Muscle of arm (tissue), 14 donors: ENCODE results near the gene STX19. TPM values are rescaled to one million over a fixed set of nuclear protein-coding genes. Genes with fewer than 3 reads are reported as not detected.
"Not testable (repeated sequence)": the region's sequence is repeated elsewhere in the genome, so short reads cannot be mapped to it uniquely, and the experiment has no call there.

Experiments
- DNase-seq: peaks from one replicate; pipeline ENCODE4 v3.0.0-alpha.2; 2013
- long read RNA-seq, 11 donors: transcript quantifications; one replicate each; lab custom pipeline, GENCODE V29; 2026
- polyA plus RNA-seq, 12 donors: library from polyadenylated mRNA; unstranded; fragments of 120-200 nt; gene quantifications; one replicate each; pipeline ENCODE4 v1.2.1, GENCODE V29; 2013; ENCODE audit not compliant: insufficient read length in 12 of 12

The STX19 gene
- polyA plus RNA-seq = 1 to 10 TPM in 3 of 12 donors, under 1 TPM in 3, not detected in 6; 0.12 to 7.5 (median 0.96) TPM
- long read RNA-seq, donor 1 = 0 reads
- long read RNA-seq, donor 2 = 0 reads
- long read RNA-seq, donor 3 = 0 reads
- long read RNA-seq, donor 4 = 0 reads
- long read RNA-seq, donor 5 = 0 reads
- long read RNA-seq, donor 6 = 0 reads
- long read RNA-seq, donor 7 = 0 reads
- long read RNA-seq, donor 8 = 0 reads
- long read RNA-seq, donor 9, partial matches to known transcripts = 15 of 15 reads
- long read RNA-seq, donor 9, other reads (novel, unspliced or antisense) = 0 of 15 reads
- long read RNA-seq, donor 10 = 0 reads
- long read RNA-seq, donor 11 = 0 reads

- peak; percentile 5 for DNase-seq
Measured at GRCh38 chr3:94028093-94028837, at the start of gene STX19. TSS of gene STX19 (minus strand) at chr3:94028597. CDS start at chr3:94015269, 13,328 bp downstream.

GRCh38 chr3:94076055-94076454 lies 47.7 kb upstream of the STX19 start:
- DNase-seq = no peak

DNA sequence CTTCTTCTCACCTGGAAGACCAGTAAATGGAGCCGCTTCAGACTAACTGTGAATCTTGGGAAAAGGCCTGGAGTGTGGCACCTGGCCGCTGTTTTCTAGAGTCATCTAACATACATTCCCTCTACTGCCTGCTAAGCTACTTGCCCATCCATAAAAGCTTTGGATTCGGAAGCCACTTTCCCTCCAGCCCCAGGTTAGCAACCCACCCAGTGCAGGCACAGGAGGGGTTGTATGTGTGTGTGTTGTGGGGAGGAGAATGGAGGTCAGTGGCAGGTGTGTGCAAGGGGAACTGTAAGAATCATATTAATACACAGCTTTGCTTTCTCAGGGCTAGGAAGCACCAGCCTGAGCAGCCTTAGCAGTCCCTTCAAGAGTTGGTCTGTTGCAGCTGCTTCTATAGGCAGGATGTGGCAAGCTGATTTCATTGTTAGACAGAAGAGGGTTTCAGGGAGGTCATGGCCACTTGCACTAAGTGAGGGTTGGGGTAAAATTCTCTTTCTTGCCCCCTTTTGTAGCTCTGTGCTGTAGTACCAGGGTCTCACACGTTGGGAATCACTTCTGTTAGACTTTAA lies 43.4 kb upstream of the STX19 start:
- no peak for DNase-seq

GRCh38 chr3:94070341-94070911 lies 42.0 kb upstream of the STX19 start:
- no peak for DNase-seq

- DNase-seq = peak; percentile 15
Measured at GRCh38 chr3:94069194-94069813, 40.9 kb upstream of the STX19 start.

DNA sequence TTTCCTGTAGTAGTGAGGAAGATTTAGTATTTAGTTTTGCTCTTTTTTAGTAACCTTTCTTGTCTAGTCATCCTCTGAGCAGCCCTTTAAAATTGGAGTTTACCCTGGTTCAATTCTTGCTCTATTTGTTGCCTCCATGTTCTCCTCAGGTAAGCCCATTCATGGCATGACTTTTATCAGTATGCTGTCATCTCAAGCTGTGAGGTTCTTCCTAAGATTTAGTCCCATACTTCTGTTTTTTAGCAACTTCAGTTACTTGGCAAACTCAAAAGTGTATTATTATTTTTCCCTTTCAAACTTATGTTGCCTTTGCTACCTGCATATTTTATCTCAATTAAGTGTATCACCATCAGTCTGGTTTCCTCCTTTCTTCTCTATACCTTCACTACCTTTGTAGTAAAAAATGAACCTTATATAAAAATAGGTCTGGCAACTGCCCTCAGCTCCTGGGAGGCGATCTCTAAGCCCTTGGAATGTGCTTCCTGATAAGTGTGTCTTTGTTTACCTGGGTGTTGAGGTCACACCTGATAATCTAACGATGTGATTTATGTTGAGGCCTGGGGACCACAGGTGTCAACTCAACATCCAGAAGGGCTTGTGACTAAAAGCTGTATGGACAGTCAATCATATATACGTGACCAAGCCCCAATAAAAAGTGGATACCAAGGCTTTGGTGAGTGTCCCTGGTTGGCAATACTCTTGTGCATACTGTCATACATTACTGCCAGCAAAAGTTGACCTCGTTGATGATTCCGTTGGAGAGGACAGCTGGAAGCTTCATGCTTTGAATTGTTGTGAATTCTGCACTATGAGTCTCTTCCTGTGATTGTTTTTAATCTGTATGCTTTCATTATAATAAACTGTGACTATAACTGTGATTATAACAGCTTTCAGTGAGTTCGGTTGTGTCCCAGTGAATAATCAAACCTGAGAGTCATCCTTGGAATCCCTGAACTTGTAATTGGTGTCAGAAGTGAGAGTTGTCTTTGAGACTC lies 38.4 kb upstream of the STX19 start:
- DNase-seq = no peak

DNA sequence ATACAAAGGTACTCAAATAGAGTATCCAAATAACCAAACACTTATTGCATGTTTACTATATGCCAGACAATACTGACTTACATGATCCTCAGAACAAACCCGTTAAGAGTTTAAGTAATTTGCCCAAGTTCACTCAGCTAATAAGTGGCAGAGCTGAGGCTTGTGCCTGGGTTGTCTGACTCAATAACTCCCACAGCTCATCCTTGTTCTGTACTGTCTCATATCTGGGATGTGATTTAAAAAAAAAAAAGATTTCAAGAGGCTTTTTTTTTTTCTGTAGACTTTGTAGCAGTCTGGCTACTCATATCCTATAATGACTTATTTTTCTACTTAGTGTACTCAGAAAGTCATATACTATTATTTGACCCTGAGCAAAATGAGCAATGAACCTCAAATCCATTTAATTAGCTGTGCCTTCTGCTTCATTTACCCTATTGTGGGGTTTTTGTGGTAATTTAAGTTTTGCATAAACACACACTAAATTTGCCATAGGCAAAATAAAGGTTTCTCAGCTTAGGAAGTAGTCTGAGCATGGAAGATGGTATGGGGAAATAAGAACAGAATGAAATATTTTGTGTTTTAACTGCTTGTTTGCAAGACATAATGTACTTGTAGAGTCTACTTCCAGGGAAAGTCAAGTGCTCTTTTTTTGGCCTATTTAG lies 37.6 kb upstream of the STX19 start:
- no peak for DNase-seq

DNA sequence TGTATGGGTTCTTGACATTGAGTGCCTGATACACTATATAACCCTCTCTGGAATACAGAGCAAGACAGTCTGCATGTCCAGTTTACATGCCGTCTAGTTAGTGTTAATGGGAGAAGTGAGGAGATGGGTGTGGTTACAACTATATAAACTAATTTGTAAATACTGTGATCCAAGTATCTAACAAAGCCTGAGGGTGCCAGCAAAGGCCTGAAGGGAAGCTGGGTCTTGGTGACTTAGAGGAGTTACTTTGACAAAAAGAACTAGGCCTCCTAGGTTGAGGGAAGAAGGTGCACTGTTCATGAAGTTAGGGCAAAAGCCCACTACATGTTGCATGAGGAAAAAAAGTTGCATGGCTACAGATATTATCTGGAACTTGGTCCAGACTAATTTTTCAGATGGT lies 36.7 kb upstream of the STX19 start:
- no peak for DNase-seq

- no peak for DNase-seq
Measured at GRCh38 chr3:94064243-94064860, 36.0 kb upstream of the STX19 start.

DNA sequence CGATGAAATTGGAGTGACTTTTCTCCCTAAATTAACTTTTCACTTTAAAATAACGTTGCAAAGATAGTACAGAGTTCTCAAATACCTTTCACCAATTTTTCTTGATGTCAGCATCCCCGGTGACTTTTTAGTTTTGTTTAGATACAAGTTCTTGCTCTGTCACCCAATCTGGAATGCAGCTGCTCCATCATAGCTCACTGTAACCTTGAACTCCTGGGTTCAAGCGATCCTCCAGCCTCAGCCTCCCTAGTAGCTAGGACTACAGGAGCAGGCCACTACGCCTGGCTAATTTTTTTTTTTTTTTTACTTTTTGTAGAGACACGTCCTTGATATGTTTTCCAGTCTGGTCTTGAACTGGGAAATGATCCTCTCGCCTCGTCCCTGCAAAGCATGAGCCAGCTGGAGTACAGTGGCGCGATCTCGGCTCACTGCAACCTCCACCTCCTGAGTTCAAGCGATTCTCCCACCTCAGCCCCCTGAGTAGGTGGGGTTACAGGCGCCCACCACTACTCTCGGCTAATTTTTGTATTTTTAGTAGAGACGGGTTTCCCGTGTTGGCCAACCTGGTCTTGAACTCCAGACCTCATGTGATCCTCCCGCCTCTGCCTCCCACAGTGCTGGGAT lies 35.2 kb upstream of the STX19 start:
- no peak for DNase-seq

- DNase-seq = peak; percentile 98
Measured at GRCh38 chr3:94062513-94063404, 34.4 kb upstream of the STX19 start, which contains the start of the genes DHFR2 and NSUN3. TSS of gene DHFR2 (minus strand) at chr3:94062916. CDS start at chr3:94061511, 1,405 bp downstream. TSS of gene NSUN3 (plus strand) at chr3:94063061. CDS start at chr3:94063127, 66 bp downstream.

DNA sequence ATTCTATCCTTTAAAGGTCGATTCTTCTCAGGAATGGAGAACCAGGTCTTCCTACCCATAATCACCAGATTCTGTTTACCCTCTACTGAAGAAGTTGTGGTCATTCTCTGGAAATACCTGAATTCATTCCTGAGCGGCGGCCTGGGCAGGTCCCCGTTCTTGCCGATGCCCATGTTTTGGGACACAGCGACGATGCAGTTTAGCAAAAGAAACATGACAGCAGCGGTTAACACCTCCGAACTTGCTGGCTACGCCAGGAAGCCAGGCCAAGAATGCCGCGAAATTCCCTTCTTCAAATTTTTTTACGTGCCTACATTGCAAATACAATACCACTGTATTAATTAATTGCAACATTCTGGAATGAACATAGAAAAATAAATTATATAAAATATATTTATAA lies 32.9 kb upstream of the STX19 start:
- no peak for DNase-seq

DNA sequence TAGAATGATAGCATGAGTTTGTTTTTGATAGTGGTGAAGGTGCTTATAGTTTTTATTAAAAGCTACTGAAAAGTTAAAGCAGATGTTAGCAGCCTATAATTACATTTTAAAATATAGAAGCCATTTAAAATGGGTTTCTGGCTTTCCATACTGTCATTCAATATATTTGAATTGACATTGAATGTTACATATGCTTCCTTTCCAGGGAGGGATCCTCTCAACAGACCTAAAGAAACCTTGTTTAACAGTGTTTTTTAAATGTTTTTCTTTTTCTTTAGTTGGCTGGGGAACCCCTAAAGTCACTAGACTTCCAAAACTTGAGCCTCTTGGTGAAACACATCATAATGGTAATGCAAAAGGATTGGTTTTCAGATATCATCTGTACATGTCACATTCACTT lies 22.1 kb upstream of the STX19 start:
- DNase-seq = no peak

DNA sequence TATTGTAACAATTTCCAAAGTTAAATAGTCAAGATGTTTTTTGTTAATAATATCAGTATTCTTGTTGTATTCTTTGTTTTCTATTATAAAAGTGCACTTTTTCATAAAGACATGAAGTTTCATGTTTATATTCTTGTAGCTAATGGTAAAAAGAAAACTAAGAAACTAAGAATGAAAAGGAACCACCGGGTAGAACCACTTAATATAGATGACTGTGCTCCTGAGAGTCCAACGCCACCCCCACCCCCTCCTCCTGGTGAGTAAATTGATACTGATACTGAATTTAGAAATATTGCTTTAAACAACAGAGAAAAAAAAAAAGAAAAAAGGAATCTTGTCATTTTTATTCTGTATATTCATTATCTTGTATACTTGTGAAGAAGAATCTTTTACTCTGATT lies 20.9 kb upstream of the STX19 start:
- DNase-seq = no peak

DNA sequence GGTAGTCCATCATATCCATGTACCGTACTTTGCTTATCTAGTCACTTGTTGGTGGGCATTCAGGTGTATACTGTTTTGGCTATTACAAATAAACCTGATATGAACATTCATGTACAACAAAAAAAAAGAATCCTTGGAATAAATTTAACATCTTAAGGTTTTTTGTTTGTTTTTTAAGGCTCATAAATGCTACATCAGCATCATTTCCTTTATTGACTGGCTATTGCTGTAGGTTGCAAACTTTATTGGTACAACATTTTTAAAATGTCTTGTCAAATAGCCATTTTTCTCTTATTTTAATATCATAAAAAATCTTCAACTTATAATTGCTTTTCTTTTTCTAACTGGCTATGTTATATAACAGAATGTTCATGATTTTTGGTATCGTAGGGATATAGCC lies 18.1 kb upstream of the STX19 start:
- DNase-seq = no peak

DNA sequence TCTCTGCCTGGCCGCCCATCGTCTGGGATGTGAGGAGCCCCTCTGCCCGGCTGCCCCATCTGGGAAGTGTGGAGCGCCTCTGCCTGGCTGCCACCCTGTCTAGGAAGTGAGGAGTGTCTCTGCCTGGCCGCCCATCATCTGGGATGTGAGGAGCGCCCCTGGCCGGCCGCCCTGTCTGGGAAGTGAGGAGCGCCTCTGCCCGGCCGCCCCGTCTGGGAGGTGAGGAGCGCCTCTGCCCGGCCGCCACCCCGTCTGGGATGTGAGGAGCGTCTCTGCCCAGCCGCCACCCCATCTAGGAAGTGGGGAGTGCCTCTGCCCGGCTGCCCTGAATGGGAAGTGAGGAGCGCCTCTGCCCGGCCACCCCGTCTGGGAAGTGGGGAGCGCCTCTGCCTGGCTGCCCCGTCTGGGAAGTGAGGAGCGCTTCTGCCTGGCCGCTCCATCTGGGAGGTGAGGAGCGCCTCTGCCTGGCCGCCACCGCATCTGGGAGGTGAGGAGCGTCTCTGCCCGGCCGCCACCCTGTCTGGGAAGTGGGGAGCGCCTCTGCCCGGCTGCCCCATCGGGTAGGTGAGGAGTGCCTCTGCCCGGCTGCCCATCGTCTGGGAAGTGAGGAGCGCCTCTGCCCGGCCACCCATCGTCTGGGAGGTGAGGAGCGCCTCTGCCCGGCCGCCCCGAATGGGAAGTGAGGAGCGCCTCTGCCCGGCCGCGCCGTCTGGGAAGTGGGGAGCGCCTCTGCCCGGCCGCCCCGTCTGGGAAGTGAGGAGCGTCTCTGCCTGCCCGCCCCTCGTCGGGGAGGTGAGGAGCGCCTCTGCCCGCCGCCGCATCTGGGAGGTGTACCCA lies 15.9 kb upstream of the STX19 start:
- not testable (repeated sequence) for DNase-seq

GRCh38 chr3:94043285-94043684 lies 14.9 kb upstream of the STX19 start:
- DNase-seq = no peak
